ENCODE results near the gene AGPS. TPM values are rescaled to one million over a fixed set of nuclear protein-coding genes. Genes with fewer than 3 reads are reported as not detected.
"Not testable (repeated sequence)": the region's sequence is repeated elsewhere in the genome, so short reads cannot be mapped to it uniquely, and the experiment has no call there.

Gene AGPS
- total RNA-seq, 2 donors from 2014 or later = 26.2 to 27.7 TPM

DNA sequence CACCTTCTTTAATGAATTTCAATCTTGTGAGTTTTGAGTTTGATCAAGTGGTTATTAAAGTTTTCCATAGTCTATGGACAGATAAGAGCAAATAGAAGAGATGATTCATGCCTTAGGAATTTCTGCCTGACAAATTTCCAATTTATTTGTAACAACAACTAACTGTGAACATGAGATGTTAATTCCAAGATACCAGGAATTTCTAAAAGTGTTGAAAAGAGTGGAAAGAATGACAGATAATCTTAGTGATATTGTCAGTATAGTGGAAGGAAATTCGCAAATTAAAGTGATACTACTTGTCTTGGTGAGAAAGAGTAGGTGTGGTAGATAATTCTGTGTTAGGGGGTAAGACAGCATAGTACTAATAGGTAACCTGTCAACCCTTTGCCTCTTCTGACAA is 82.4 kb downstream of the AGPS start:
- Mint-ChIP-seq H3K27me3 (no peaks in the 10 kb centered on the region), H3K27ac (no peak overlapping the region), H3K36me3 (ENCODE audit: low read depth) (peaks cover 23% of the 10 kb centered on the region), H3K4me3 (no peak overlapping the region), H3K4me1 (peaks cover 2% of the 10 kb centered on the region)
- ATAC-seq = no peak
- H3K9me3 ChIP-seq (ENCODE audit: control insufficient read depth, low read length, poor library complexity, severe bottlenecking) = no peaks in the 10 kb centered on the region
- no peak for DNase-seq

GRCh38 chr2:177476897-177477296 is 84.3 kb downstream of the AGPS start:
- Mint-ChIP-seq H3K27ac (no peak overlapping the region), H3K36me3 (ENCODE audit: low read depth) (peaks cover 20% of the 10 kb centered on the region)
- no peak for ATAC-seq

DNA sequence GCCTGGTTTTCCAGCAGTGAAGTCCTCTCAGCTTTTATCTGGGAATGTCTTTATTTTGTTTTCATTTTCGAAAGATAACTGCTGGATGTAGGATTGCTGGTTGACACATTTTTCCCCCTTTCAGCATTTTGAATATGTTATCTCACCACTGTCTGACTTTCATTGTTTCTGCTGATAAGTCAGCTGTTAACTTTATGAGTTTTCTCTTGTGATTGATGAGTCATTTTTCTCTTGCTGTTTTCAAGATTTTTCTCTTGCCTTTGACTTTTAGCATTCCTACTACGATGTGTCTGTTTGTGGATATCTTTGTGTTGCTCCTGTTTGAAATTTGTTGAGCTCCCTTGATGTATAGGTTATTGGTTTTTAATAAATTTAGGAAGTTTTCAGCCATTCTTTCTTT is 85.5 kb downstream of the AGPS start:
- ATAC-seq = no peak
- H3K36me3 Mint-ChIP-seq (ENCODE audit: low read depth) = peaks cover 15% of the 10 kb centered on the region
- no peak for DNase-seq
- no peak overlapping the region for H3K27ac Mint-ChIP-seq
- no peak overlapping the region for H3K4me3 Mint-ChIP-seq
- H3K4me1 Mint-ChIP-seq = peaks cover 2% of the 10 kb centered on the region
- no peaks in the 10 kb centered on the region for H3K9me3 ChIP-seq (ENCODE audit: control insufficient read depth, low read length, poor library complexity, severe bottlenecking)
- H3K27me3 Mint-ChIP-seq = no peaks in the 10 kb centered on the region

More at GRCh38 chr2:177476897-177477296, 84.3 kb downstream of the AGPS start:
- H3K9me3 ChIP-seq (ENCODE audit: control insufficient read depth, low read length, poor library complexity, severe bottlenecking) = no peaks in the 10 kb centered on the region
- no peak for DNase-seq
- Mint-ChIP-seq H3K4me3 (no peak overlapping the region), H3K27me3 (no peaks in the 10 kb centered on the region), H3K4me1 (peaks cover 2% of the 10 kb centered on the region)

GRCh38 chr2:177478907-177479306 is 86.3 kb downstream of the AGPS start:
- Mint-ChIP-seq H3K27ac (no peak overlapping the region), H3K36me3 (ENCODE audit: low read depth) (peaks cover 20% of the 10 kb centered on the region)

GRCh38 chr2:177482195-177482594 is 89.6 kb downstream of the AGPS start:
- H3K27me3 Mint-ChIP-seq = no peaks in the 10 kb centered on the region
- H3K36me3 Mint-ChIP-seq (ENCODE audit: low read depth) = peaks cover 12% of the 10 kb centered on the region
- H3K9me3 ChIP-seq (ENCODE audit: control insufficient read depth, low read length, poor library complexity, severe bottlenecking) = no peaks in the 10 kb centered on the region
- no peaks in the 10 kb centered on the region for H3K4me1 Mint-ChIP-seq
- H3K27ac Mint-ChIP-seq = no peak overlapping the region
- ATAC-seq (no peak), DNase-seq (no peak)
- no peak overlapping the region for H3K4me3 Mint-ChIP-seq

More at GRCh38 chr2:177478907-177479306, 86.3 kb downstream of the AGPS start:
- DNase-seq (no peak), ATAC-seq (no peak)
- Mint-ChIP-seq H3K27me3 (no peaks in the 10 kb centered on the region), H3K4me1 (peaks cover 2% of the 10 kb centered on the region), H3K4me3 (no peak overlapping the region)
- no peaks in the 10 kb centered on the region for H3K9me3 ChIP-seq (ENCODE audit: control insufficient read depth, low read length, poor library complexity, severe bottlenecking)

DNA sequence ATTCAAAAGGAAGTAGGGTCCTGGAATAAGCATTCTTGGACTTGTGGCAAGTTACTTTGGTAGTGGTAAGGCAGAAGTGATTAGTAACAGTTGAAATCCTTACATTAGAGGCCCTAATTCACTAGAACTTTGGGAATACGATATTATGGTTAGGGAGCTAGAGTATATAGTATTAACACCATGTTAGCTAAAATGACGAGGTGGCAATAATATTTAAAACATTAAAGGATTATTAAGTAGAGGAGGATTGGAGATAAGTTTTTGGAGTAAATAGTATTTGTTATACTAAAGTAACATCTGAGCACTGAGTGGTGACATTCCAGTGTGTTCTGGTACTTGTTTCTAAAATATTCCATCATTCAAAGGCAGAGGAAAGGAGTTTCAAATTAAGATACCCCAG is 91.0 kb downstream of the AGPS start:
- Mint-ChIP-seq H3K27ac (no peak overlapping the region), H3K4me3 (no peak overlapping the region), H3K36me3 (ENCODE audit: low read depth) (peaks cover 8% of the 10 kb centered on the region), H3K4me1 (no peaks in the 10 kb centered on the region), H3K27me3 (no peaks in the 10 kb centered on the region)
- DNase-seq (no peak), ATAC-seq (no peak)
- no peaks in the 10 kb centered on the region for H3K9me3 ChIP-seq (ENCODE audit: control insufficient read depth, low read length, poor library complexity, severe bottlenecking)

DNA sequence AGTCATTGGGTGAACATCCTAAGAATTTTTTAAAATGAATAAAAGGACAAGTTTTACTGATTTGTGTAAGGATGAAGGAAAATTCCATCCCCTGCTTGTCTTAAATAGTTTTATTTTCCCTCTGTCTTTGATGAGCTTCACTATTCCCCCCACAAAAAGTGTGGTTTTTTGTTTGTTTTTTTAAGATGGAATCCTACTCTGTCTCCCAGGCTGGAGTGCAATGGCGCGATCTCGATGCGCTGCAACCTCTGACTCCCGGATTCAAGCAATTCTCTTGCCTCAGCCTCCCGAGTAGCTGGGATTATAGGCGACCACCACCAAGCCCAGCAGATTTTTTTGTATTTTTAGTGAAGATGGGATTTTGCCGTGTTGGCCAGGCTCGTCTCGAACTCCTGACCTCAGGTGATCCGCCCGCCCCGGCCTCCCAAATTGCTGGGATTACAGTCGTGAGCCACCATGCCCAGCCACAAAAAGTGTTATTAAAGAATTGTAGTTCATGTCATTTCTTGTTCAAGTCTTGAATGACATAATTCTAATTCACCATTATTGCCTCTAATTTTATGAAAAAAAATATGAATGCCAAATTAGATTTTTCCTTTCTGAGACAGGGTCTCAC is 91.7 kb downstream of the AGPS start:
- ATAC-seq = no peak

GRCh38 chr2:177485657-177486056 is 93.1 kb downstream of the AGPS start:
- H3K4me1 Mint-ChIP-seq; ATAC-seq; H3K9me3 ChIP-seq (ENCODE audit: control insufficient read depth, low read length, poor library complexity, severe bottlenecking); H3K27me3 Mint-ChIP-seq; H3K4me3 Mint-ChIP-seq; DNase-seq; H3K36me3 Mint-ChIP-seq (ENCODE audit: low read depth); H3K27ac Mint-ChIP-seq: not testable (repeated sequence)

More for the DNA sequence above, 91.7 kb downstream of the AGPS start:
- no peak for DNase-seq
- H3K27me3 Mint-ChIP-seq = no peaks in the 10 kb centered on the region
- H3K9me3 ChIP-seq (ENCODE audit: control insufficient read depth, low read length, poor library complexity, severe bottlenecking) = no peaks in the 10 kb centered on the region
- H3K27ac Mint-ChIP-seq = no peak overlapping the region
- peaks cover 8% of the 10 kb centered on the region for H3K36me3 Mint-ChIP-seq (ENCODE audit: low read depth)
- no peak overlapping the region for H3K4me3 Mint-ChIP-seq
- H3K4me1 Mint-ChIP-seq = no peaks in the 10 kb centered on the region

- no peaks in the 10 kb centered on the region for H3K9me3 ChIP-seq (ENCODE audit: control insufficient read depth, low read length, poor library complexity, severe bottlenecking)
- peaks cover 2% of the 10 kb centered on the region for H3K4me1 Mint-ChIP-seq
- H3K4me3 Mint-ChIP-seq = no peak overlapping the region
- no peak for ATAC-seq
- H3K36me3 Mint-ChIP-seq (ENCODE audit: low read depth) = peaks cover 11% of the 10 kb centered on the region
- no peak for DNase-seq
- H3K27ac Mint-ChIP-seq = no peak overlapping the region
- H3K27me3 Mint-ChIP-seq = no peaks in the 10 kb centered on the region
Observed at GRCh38 chr2:177489719-177490301, 97.2 kb downstream of the AGPS start.

DNA sequence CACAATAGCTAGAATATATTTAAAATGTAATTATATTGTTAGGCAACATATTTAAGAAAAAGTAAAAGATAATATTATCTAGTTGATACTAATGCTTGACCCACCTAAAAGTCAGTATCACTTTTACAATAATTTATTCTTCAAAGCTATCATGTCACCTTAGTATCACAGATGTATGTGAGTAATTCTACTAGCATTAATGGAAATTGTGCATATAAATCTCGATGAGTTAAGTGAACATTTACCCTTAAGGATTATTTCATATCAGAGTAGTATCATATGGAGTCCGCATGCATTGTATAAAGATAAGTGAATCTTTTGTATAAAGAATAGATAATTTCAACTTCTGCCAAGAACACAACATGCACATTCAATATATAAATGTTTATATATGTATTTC is 103.4 kb downstream of the AGPS start:
- no peaks in the 10 kb centered on the region for H3K27me3 Mint-ChIP-seq
- ATAC-seq (no peak), DNase-seq (no peak)
- H3K4me3 Mint-ChIP-seq = no peak overlapping the region
- peaks cover 13% of the 10 kb centered on the region for H3K36me3 Mint-ChIP-seq (ENCODE audit: low read depth)
- H3K4me1 Mint-ChIP-seq = peaks cover 2% of the 10 kb centered on the region
- no peak overlapping the region for H3K27ac Mint-ChIP-seq
- H3K9me3 ChIP-seq (ENCODE audit: control insufficient read depth, low read length, poor library complexity, severe bottlenecking) = no peaks in the 10 kb centered on the region

DNA sequence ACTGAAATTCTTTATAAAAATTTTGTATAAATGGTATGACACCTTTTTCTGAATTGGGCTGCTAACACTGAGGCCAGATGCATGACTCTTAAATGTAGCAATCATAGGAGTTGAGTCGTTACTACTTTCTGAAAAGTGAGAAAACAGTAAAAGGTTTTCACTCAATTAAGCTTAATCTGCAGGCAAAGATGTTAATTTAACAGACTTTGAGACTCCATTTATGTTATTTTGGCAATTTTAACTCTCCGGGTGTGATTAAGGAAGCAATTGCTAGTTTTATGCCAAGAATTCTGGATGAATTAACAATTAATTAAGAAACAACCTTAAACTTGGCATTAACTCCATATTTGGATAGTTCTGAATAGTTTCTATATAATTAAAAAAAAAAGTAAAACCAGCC is 104.3 kb downstream of the AGPS start:
- Mint-ChIP-seq H3K27me3 (no peaks in the 10 kb centered on the region), H3K4me3 (no peak overlapping the region), H3K4me1 (peaks cover 5% of the 10 kb centered on the region), H3K27ac (no peak overlapping the region), H3K36me3 (ENCODE audit: low read depth) (peaks cover 13% of the 10 kb centered on the region)
- no peak for ATAC-seq
- H3K9me3 ChIP-seq (ENCODE audit: control insufficient read depth, low read length, poor library complexity, severe bottlenecking) = no peaks in the 10 kb centered on the region
- no peak for DNase-seq

GRCh38 chr2:177501186-177501585 is 108.6 kb downstream of the AGPS start:
- no peaks in the 10 kb centered on the region for H3K27me3 Mint-ChIP-seq
- DNase-seq (no peak), ATAC-seq (peak; percentile 28)
- H3K4me3 Mint-ChIP-seq = no peak overlapping the region
- no peaks in the 10 kb centered on the region for H3K9me3 ChIP-seq (ENCODE audit: control insufficient read depth, low read length, poor library complexity, severe bottlenecking)
- H3K36me3 Mint-ChIP-seq (ENCODE audit: low read depth) = peaks cover 11% of the 10 kb centered on the region
- peak overlapping the region; percentile 66 for H3K27ac Mint-ChIP-seq
- peaks cover 2% of the 10 kb centered on the region for H3K4me1 Mint-ChIP-seq

- Mint-ChIP-seq H3K27ac (peak overlapping the region; percentile 14), H3K4me1 (no peaks in the 10 kb centered on the region), H3K36me3 (ENCODE audit: low read depth) (peaks cover 20% of the 10 kb centered on the region), H3K4me3 (no peak overlapping the region), H3K27me3 (no peaks in the 10 kb centered on the region)
- H3K9me3 ChIP-seq (ENCODE audit: control insufficient read depth, low read length, poor library complexity, severe bottlenecking) = no peaks in the 10 kb centered on the region
- ATAC-seq = no peak
- no peak for DNase-seq
Observed at GRCh38 chr2:177506505-177506904, 113.9 kb downstream of the AGPS start.

- DNase-seq (no peak), ATAC-seq (no peak)
- no peak overlapping the region for H3K4me3 Mint-ChIP-seq
- no peaks in the 10 kb centered on the region for H3K9me3 ChIP-seq (ENCODE audit: control insufficient read depth, low read length, poor library complexity, severe bottlenecking)
- peaks cover 20% of the 10 kb centered on the region for H3K36me3 Mint-ChIP-seq (ENCODE audit: low read depth)
- no peak overlapping the region for H3K27ac Mint-ChIP-seq
- no peaks in the 10 kb centered on the region for H3K4me1 Mint-ChIP-seq
- no peaks in the 10 kb centered on the region for H3K27me3 Mint-ChIP-seq
Observed at GRCh38 chr2:177506998-177507397, 114.4 kb downstream of the AGPS start.
